SKM-1 (cell line): Measurements from ENCODE around the gene TBCB.
A peak's percentile ranks its signal among the peaks of the same experiment; 100 is the strongest.
"Not testable (repeated sequence)": the region's sequence is repeated elsewhere in the genome, so short reads cannot be mapped to it uniquely, and the experiment has no call there.

ENCODE experiments used
- DNase-seq: peaks from one replicate; lab custom pipeline; 2025; ENCODE audit not compliant: unreplicated experiment; lab: John Stamatoyannopoulos, UW

The TBCB gene

GRCh38 chr19:36134867-36135266, 19.6 kb downstream of the TBCB start:
- not testable (repeated sequence) for DNase-seq

GRCh38 chr19:36136964-36137686, 21.9 kb downstream of the TBCB start:
- DNase-seq: no peak

GRCh38 chr19:36139120-36139472, 23.8 kb downstream of the TBCB start:
- no peak for DNase-seq

GRCh38 chr19:36139473-36140303, 24.4 kb downstream of the TBCB start, which contains the start of gene CAPNS1:
CAPNS1 (plus strand) TSS chr19:36140066; CDS start chr19:36141012, 946 bp downstream.
- DNase-seq: peak; percentile 82

- no peak for DNase-seq
These were observed 25.2 kb downstream of the TBCB start for GRCh38 chr19:36140304-36141038.

GRCh38 chr19:36141039-36141927, 26.0 kb downstream of the TBCB start:
- DNase-seq: peak; percentile 69

GRCh38 chr19:36142046-36142445, 26.8 kb downstream of the TBCB start:
- no peak for DNase-seq

- DNase-seq: no peak
These were observed 27.2 kb downstream of the TBCB start for GRCh38 chr19:36142496-36142895.

GRCh38 chr19:36144624-36145023, 29.4 kb downstream of the TBCB start:
- no peak for DNase-seq

GRCh38 chr19:36149673-36150406, 34.6 kb downstream of the TBCB start:
- no peak for DNase-seq

GRCh38 chr19:36150586-36150985, 35.3 kb downstream of the TBCB start:
- DNase-seq: no peak

GRCh38 chr19:36151144-36152018, 36.1 kb downstream of the TBCB start:
- DNase-seq: no peak

GRCh38 chr19:36152019-36152351, 36.7 kb downstream of the TBCB start:
- no peak for DNase-seq

- no peak for DNase-seq
These were observed 37.3 kb downstream of the TBCB start, which contains the start of gene COX7A1 for GRCh38 chr19:36152352-36153091. COX7A1 (minus strand) TSS chr19:36152447; CDS start chr19:36152407, 40 bp downstream.

GRCh38 chr19:36153126-36153525, 37.9 kb downstream of the TBCB start:
- DNase-seq: no peak

- DNase-seq: no peak
These were observed 45.7 kb downstream of the TBCB start for GRCh38 chr19:36160821-36161596.

GRCh38 chr19:36163813-36164212, 48.5 kb downstream of the TBCB start:
- no peak for DNase-seq
